Activated CD8-positive, alpha-beta memory T cell treated with anti-CD3 and anti-CD28 coated beads for 24 hours (primary cell): Measurements from ENCODE around the gene SNX14.
"Not testable (repeated sequence)": the region's sequence is repeated elsewhere in the genome, so short reads cannot be mapped to it uniquely, and the experiment has no call there.

Experiments
- DNase-seq: peaks from one replicate; pipeline ENCODE4 v3.0.0-alpha.2; 2020

The SNX14 gene

DNA sequence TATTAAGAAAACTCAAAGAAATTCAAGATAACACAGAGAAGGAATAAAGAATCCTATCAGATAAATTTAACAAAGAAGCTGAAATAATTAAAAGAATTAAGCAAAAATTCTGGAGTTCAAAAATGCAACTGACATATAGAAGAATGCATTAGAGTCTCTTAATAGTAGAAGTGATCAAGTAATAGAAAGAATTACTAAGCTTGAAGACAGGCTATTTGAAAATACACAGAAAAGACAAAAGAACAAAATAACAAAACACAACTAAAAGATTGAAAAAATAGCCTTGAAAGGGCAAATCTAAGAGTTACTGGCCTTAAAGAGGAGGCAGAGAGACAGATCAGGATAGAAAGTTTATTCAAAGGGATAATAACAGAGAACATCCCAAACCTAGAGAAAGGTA lies 12.1 kb downstream of the SNX14 start:
- no peak for DNase-seq

DNA sequence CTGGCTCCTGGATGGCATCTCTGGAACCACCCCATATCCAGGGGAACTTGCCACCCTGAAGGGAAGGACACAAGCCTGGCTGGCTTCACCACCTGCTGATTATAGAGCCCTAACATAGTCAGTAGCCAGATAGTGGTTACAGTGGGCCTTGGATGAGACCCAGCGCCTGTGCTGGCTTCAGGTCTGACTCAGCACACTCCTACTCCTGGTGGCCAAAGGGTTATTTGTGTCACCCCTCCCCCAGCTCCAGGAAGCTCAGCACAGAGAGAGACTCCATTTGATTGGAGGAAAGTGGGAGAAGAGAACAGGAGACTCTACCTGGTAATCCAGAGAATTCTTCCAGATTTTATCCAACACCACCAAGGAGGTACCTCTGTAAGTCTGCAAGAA lies 12.8 kb downstream of the SNX14 start:
- DNase-seq, result no peak

- DNase-seq, result no peak
Observed at GRCh38 chr6:85580118-85580877, 13.4 kb downstream of the SNX14 start.

GRCh38 chr6:85579581-85579980 lies 14.1 kb downstream of the SNX14 start:
- no peak for DNase-seq

- DNase-seq, result no peak
Observed at GRCh38 chr6:85576476-85576875, 17.2 kb downstream of the SNX14 start.

DNA sequence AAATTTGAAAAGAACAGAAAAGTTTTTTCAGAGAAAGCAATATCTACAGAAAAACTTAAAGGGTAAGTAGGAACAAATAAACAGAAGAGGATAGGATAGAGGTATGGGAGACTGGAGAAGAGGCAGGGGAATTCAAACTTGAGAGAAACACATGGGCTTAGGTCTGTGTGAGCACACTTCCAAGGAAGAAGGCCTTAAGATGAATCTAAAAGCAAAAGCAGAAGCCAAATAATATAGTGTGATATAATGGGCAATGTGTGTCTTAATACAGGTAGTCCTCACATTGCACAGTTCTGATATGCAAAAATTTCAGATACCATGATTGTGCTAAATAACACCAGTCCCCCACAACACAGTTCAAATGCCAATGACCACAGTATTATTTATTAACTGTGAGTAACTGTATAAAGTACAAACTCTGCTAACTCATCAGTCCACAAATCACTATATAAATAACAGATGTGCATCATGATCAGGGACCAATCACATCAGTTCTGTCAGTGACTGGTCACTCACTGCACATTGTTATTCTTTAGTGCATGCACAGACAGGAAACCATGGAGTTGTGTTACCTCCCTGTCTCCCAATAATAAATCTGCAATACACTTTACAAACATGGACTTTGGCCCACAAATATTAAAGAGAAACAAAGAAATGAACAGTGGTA lies 18.6 kb downstream of the SNX14 start:
- no peak for DNase-seq

- no peak for DNase-seq
Observed at GRCh38 chr6:85569323-85569722, 24.3 kb downstream of the SNX14 start.

DNA sequence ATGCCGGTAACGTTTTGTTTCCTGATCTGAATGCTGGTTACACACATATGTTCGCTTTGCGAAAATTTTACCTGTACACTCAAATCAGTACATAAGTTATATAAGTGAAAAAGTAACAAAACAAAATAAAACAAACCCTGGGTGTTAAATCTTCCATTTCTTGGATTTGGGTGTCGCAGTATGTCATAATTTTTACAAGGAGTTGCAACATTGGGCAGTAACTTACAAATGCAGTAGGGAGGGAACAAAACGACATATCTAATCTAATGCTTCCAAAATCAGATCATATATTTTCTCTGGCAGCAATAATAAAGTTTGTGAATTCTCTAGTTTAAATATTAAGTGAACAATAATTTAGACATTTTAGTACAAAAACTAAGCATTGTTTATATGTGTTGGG lies 25.2 kb downstream of the SNX14 start:
- no peak for DNase-seq

DNA sequence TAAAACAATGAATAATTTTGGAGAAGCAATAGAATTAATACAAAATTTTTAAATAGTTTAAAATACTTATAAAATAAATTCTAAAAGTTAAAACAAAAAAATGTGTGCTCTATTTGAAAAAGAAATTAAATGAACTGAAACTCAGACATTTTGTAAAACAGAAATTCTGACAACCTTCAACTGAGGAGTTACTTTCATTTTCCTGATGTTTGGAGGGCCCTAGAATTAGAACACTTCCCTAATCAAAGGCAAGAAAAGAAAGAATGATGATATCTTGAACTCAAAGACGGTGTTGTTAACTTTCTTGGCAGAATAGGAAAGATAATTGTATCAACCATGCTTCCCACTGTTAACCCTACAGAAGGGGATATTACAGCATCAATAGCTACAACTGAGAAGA lies 27.9 kb downstream of the SNX14 start:
- no peak for DNase-seq

DNA sequence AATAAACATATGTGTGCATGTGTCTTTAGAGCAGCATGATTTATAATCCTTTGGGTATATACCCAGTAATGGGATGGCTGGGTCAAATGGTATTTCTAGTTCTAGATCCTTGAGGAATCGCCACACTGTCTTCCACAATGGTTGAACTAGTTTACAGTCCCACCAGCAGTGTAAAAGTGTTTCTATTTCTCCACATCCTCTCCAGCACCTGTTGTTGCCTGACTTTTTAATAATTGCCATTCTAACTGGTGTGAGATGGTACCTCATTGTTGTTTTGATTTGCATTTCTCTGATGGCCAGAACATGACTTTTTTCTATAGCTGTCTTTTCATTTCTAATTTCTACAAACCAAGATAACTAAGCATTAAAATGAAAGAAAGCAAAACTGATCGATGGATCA lies 29.4 kb downstream of the SNX14 start:
- DNase-seq, result not testable (repeated sequence)

- no peak for DNase-seq
Observed at GRCh38 chr6:85561750-85562357, 31.8 kb downstream of the SNX14 start.

GRCh38 chr6:85556992-85557668 lies 36.5 kb downstream of the SNX14 start:
- DNase-seq, result no peak

DNA sequence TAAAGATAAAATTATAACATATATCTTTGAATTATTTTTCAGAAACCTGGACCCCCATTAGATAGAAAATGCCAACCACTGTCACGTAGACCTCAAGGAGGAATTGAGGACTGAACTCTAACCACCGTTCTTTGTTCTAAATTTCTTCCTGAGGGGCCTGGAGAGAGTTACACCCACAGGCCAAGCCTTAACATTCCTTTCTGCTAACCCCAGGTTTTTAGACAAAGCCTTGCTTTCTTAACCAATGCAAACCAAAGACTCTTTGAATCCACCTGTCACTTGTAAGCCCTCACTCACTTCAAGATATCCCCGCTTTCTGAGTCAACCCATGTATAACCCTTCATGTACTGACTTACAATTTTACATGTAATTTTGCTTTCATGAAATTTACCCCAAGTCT lies 41.0 kb downstream of the SNX14 start:
- no peak for DNase-seq

GRCh38 chr6:85551264-85551663 lies 42.4 kb downstream of the SNX14 start:
- DNase-seq, result no peak

DNA sequence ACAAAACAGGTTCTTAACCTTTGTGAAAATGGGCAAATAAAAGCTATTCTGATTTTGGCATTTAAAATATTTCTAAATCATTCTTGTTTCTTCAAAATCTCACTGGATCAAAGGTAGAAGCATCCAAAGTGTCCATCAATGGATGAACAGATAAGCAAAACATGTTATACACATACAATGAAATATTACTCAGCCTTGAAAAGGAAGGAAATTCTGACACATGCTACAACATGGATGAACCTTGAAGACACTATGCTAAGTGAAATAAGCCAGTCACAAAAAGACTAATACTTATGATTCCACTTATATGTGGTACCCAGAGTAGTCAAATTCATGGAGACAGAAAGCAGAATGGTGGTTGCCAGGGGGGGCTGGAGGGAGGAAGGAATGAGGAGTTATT lies 45.9 kb downstream of the SNX14 start:
- DNase-seq, result no peak

DNA sequence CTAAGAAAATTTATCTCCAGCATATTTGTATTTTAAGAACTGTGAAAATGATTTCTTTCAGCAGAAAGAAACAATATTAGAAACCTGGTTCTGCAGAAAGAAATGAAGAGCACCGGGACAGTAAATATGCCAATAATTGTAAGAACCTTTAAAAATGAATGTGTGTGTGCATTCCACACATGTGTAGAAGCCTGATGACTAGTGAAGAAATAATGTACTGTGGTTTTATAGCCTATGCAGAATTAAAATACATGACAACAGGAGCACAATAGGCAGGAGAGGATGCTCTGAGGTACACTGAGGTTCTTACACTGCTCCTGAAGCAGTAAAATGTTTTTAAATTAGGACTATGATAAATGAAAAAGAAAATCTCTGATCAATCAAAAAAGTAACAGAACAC lies 48.9 kb downstream of the SNX14 start:
- no peak for DNase-seq

- no peak for DNase-seq
Observed at GRCh38 chr6:85537055-85537494, 56.6 kb downstream of the SNX14 start.

DNA sequence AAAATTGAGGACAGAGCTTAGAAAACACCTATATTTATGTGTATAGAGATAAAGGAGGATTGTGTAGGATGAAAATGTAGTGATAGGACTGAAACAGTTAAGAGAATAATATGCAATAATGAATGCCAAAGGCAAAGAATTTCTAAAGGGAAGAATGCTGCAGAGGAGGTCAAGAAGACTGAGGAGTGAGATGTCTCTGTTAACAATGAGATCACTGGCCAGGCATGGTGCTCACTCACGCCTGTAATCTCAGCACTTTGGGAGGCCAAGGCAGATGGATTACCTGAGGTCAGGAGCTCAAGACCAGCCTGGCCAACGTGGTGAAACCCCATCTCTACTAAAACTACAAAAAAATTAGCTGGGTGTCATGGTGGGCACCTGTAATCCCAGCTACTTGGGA lies 69.4 kb downstream of the SNX14 start:
- DNase-seq, result not testable (repeated sequence)

DNA sequence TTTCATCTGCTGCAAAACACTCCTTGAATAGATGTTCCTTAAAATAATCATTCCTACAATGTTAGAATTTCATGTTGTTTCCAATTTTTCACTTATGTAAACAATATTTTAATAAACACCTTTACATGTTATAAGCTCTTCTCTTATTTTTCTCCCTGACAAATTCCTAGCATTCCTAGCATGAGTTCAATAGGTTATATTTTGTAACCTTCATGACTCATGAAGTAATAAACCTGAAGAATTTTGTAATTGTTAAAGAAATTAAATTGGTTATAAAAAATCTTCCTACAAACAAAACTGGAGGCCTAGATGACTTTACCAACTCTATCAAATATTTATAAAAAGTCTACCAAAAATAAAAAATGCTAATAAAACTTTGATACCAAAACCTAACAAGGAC lies 77.5 kb downstream of the SNX14 start:
- DNase-seq, result no peak

DNA sequence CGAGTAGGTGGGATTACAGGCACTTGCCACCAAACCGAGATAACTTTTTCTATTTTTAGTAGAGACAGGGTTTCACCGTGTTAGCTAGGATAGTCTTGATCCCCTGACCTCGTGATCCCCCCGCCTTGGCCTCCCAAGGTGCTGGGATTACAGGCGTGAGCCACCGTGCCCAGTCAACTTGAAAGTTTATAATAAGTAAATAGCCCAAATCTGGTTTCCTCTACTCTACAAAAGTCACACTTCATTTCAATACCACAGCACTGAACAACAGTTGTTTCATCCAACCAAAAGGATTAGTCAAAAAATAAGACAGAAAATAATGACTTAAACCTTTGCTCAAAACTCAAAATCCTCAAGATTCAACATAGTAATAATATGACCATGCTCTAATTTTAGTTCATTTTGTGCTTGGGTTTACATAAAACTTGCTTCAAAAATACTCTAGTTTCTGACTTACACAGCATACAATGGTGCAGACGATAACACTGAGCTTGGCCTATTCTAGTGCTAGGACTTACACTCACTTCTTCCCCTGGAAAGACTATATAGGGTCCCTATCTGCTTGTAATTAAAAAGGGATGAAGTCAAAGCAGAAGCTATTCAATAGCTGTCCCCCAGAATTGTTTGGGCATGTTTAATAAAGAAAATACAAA lies 87.1 kb downstream of the SNX14 start:
- no peak for DNase-seq

- no peak for DNase-seq
Observed at GRCh38 chr6:85498596-85499258, 94.9 kb downstream of the SNX14 start.

GRCh38 chr6:85496856-85497255 lies 96.8 kb downstream of the SNX14 start:
- DNase-seq, result no peak
